ENCODE measurements around the gene SEPTIN10.

SEPTIN10 gene

DNA sequence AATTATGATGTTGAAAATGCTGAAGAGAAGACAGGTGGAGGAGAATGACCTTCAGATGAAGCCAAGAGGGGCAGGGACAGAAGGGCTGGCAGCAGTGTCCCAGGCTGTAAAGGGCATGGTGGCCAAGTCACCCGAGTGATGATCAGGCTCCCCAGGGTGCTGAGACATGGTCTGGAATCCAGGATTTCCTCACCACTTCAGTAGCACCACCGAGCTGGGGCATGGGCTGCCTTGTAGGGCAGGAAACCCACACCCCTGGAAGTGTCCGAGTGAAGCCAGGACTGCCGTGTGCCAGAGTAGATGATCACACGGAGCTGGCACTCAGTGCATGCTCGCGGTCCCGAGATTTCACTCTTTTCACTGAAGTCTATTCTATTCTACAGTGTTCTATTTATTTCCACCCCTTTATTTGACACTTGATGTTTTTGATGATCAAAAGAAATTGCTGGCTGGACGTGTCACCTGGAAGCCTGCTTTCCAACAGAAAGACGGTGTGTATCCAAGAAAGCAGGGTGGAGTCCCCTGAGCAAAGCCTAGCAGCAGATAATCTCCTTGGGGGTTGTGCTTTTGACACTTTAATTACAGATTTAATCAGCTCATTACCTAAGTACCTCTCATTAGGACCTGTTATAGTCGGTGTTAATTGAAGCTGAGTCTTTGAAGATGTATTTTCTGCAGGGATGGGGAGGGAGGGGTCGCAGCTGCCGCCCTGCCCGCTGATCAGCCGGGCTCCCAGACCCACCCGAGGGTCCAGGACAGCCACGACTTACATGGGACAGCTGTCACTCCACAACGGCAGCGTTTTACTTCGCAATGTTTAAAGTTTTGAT, 92.3 kb downstream of the SEPTIN10 start:
- no peak for DNase-seq (ENCODE audit: low spot score)

DNA sequence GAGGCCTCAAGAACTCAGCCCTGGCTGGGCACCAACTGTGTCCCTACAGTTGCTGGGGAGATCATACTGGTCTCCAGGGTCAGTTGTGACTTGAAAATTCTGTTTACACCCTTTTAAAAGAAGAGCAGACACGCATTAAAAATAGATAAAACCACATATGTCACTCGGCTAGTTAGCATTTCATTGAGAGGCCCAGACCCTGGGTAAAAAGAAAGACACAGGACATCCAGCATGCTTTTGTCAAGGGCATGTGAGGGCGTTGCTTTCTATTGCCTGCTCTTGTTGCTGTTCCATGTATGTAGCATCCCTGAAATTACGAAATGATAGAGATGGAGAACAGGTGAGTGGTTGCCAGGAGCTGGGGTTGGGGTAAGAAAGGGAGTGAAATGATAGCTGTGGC, 94.3 kb downstream of the SEPTIN10 start:
- no peak for DNase-seq (ENCODE audit: low spot score)

DNA sequence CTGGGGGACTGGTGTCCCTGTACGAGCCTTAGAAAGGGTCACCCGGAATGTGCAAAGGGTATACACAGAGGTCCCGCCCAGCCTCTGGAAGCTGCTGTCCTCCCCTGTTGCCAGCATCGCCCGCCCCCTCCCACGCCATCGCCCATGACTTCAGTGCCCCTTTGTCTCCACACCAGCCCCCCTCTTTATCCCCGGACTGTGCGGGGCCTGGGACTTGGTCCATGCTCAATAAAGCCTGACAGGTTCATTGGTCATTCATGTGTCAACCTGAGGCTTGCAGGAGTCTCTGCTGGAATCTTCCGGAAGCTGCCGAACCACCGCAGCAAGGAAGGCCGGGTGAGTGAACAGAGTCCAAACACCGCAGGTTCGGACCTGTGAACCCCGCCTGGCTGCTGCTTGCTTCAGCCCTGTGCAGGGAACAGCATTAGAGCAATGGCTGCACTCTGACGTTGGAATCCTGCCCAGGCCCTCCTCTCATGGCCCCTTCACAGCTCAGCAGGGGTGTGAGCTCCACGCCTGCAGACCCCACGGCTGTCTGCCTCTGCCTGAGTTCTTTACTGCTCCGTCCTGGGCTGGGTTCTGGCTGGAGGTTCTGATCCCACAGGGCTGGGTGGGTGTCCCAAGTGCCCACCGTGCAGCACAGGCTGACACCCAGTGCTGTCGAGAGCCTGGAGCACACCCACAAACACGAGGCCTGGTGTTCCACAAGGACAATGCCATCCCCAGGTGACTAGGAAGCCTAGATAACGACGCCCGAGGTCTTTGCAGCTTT, 96.5 kb downstream of the SEPTIN10 start:
- DNase-seq (ENCODE audit: low spot score): no peak

DNA sequence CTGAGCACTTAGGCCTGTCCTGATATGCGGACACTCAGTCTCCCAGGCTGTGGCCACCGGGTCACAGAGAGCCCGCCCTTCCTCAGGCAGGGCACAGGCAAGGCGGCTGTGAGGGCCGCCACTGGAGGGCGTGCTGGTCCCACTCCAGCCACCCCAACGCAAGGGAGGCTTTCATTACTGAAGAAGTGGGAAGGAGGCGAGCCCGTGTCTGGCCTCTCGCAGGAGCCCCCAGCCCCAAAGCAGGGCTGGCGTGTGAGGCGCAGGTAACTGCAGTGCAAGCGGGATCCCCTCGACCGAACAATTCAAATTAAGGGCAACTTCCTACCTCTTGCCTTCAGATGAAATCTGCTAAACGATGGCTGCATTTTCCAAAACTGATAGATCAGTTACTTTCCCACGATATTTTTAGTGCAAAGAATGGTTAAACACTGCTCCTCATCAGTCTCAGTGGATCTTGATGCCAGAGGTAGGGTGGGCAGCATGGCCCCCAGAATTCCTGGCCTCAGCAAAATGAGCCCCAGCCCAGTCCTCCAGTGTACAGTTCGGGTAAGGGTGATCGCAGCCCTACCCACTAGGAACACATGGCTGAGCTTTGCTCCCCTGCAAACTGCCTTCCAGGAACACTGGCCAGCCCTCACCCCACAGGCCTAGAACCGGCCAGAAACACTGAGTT, 97.2 kb downstream of the SEPTIN10 start:
- DNase-seq (ENCODE audit: low spot score): peak; percentile 72

DNA sequence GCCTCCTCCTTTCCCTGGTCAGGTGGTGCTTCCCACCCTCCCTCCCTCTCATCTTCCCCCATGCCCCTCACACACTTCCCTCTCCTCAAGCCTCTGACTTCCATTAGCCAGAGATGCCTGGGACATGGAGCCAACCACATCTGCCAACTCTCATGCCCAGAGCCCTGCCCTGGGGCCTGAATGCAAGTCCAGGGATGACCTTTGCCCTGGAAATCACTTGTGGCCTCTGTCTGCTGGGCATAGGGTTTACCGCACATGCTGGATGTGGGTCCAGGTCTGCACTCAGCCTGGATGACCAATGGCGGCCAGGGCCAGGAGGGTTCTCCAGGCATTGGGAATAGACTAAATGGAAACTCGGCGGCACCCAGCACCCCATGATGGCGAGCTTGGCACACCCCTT, 98.9 kb downstream of the SEPTIN10 start:
- DNase-seq (ENCODE audit: low spot score): no peak

DNA sequence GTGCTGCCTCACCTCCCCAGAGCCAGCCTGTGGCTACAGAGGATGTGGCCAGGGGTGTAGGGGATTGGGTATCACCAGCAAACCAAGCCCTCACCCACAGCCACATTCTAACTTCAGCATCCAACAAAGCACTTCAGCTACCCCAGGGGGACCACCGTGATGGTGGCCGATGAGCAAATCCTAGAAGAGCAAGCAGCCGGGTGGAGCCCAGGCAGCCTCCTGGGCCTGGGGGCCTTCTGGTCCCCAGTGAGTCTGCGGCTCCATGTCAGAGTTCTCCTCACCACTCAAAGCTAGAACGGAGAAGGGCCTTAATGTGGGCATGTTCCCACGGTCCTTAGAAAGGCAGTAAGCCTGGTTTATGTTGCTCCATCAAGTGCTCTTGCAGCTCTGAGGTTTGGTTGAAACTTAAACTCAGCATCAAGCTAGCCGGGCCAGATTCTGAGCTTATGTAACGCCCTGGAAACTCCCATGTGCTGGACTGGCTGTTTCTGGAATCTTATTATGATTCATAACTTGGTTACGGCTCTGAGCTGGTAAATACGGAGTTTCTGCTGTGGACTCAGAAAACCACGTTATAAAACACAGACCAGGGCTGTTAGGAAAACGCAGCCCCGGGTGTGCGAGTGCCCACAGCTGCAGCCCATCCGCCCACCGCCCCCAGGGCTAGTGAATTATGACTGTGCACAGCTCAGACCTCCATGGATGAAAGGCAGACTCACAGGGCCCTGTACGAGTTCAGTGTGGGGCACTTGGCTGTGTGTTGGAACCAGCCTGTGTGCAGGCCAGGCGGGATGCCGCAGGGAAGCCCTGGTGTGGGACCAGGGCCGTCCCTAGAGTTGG, 99.8 kb downstream of the SEPTIN10 start:
- DNase-seq (ENCODE audit: low spot score): peak; percentile 93

DNA sequence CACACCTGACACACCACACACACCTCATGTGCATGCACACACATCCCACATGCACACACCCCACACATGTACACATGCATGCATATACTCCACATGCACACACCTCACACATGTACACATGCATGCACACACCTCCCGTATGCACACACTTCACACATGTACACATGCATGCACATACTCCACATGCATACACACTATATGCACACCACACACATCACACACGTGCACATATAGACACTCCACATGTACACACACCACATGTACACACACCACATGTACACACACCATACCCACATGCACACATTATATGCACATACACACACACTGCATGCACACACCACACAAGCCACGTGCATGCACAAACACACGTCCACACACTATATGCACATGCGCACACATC, 100.5 kb downstream of the SEPTIN10 start:
- no peak for DNase-seq (ENCODE audit: low spot score)

DNA sequence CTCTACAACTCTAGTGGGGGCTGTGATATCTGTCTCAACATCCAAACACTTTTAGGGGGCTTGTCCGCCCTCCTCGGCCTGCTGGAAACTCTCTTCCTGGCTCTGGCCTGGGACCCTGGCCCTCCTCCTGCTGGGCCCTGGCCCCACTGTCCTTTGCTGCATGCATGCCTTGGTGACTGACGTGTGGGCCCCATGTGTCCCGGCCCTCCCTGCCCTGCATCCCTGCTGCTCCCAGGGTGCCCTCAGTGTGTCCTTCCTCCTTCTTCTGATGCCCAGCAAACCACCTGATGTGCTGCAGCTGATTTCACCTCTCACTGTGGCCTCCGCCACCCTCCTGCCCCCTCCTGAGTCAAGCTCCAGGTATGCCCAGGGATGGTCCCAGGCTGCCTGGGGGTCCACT, 101.7 kb downstream of the SEPTIN10 start:
- DNase-seq (ENCODE audit: low spot score): no peak

DNA sequence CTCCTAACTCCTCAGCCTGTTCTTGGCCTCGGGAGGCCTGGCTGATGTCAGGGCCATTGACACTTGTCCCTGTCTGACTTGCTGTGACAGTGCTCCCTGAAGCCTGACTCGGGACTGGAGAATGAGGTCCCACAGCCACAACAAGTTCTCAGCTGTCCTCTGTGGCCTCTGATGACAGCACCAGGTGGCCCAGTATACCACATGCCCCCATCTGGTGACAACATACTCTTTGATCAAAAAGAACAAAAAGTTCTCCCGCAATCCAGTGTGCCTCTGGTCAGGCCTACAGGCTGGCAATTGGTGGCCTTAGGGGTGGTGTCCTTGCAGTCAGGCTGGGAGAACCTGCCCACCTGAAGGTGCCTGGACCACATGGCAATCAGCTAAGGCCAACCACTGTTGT, 102.6 kb downstream of the SEPTIN10 start:
- DNase-seq (ENCODE audit: low spot score): no peak

DNA sequence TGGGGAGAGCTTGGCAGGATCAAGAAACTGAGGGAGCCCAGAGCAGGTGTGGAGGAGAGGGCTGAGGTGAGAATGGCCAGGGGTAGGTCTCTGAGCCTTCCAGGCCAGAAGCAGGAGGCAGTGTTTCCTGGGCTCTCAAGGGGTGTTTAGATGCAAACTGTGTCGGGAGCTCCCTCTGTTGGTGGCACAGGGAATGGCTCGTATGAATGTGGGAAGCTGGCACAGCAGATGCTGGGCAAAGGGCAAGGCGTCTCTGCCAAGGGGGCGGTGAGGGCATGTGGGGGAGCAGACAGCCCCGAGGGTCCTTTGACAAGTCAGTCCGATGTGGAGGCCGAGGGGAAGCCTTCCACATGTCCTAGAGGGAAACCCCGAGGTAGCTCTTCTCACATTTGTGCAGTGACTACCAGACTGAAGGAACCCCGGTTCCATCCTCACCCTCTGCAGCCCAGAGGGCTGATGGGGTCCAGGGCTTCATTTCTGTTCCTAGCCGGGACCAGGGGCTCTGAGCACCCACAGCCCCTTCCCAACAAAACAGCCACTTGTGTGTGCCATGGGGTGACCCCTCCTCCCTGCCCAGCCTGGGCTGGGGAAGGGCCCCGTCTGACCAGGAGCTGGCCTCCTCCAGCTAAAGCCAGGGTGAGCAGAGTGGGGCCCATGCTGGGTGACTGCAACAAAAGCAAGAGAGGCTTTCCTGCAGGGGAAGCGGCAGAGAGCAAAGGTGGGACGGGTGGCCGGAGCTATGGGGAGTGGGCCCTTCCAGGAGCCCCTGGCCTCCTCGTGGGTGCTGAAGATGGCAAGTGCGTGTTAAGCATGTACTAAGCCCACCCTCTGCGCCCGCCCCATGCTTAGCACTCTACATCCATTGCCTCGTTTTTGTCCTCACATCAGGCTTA, 103.4 kb downstream of the SEPTIN10 start:
- DNase-seq (ENCODE audit: low spot score): peak; percentile 90

DNA sequence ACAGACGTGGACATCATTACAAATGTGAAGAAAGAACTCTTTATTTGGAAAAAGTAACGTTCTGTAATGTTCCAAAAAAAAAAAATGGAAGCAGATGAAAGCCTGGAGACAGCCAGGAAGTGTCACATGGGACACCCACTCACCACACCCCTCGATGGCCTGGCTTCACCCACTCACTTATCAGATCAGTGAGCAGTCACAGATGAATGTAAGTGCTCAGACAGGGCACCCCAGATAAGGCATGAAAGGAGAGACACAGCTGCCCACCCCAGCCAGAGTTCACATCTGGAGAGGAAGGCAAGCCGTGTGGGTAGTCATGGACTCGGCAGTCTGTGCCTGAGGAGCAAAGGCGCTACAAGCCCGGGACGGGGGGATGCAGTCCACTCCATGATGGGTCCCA, 105.2 kb downstream of the SEPTIN10 start:
- DNase-seq (ENCODE audit: low spot score): no peak

DNA sequence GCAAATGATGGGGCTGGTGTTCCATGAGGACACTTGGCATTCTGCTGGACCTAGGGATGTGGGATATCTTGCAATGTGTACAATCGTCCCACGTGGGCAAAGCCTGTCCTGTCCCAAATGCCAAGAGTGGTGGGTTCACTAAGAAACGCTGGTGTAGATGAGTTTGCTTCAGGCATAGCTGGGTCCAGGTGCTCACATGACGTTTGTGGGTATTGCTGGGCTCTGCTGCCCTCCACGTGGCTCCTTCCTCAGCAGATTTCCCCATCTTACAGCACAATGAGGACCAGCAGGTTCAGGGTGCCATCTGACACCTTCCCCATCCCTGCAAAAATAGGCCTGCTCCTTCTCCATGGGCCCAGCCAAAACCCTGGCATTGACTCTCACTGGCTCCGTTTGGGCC, 105.9 kb downstream of the SEPTIN10 start:
- DNase-seq (ENCODE audit: low spot score): no peak

DNA sequence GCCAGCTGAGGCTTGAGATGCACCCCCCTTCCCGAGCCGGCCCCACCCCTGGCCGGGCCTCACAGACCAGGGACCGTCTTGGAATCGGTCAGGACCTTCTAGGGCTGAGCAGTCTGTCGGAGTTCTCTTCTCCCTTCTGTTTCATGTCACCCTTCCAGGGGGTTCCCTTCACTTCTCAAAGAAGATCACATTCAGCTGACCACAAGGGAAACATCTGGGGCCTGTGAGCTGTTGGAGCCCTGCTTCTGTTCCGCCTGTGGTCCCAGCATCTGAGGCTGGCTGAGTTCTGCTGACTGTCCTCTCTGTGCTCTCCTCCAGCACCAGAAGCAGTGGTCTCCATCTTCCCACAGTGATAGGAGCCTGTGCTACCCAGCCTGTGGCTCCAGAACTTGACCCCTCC, 106.5 kb downstream of the SEPTIN10 start:
- DNase-seq (ENCODE audit: low spot score): no peak

DNA sequence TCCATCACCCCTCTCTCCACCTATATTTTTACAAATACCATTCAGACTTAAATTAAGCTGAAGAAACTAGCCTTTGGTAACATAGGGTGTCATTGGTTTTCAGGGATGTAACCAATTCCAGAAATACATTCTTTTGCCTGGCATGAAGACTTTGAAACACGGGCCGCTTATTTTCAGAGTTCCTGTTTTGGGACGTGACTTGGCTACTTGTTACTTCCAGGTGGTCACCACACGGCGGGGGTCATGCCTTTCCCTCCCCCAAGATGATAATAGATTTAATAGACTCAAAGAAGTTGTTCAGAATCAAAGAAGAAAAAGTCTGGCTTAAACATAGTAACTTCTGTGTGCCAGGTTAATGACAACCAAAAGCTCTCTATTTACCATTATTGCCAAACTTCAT, 110.6 kb downstream of the SEPTIN10 start:
- DNase-seq (ENCODE audit: low spot score): no peak

DNA sequence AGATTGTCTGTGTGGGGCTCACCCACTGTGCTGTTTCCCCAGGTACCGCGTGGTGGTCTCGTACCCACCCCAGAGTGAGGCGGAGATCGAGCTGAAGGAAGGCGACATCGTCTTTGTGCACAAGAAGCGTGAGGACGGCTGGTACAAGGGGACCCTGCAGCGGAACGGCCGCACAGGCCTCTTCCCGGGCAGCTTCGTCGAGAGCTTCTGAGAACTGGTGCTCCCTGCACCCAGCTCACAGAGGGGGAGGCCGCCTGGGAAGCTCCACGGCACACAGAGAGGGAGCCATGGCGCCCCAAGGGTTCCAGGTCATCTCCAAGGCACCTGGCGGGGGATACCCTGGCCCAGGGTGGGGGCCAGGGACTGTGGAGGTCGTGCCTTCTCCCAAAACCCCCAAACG, 112.3 kb downstream of the SEPTIN10 start:
- no peak for DNase-seq (ENCODE audit: low spot score)

DNA sequence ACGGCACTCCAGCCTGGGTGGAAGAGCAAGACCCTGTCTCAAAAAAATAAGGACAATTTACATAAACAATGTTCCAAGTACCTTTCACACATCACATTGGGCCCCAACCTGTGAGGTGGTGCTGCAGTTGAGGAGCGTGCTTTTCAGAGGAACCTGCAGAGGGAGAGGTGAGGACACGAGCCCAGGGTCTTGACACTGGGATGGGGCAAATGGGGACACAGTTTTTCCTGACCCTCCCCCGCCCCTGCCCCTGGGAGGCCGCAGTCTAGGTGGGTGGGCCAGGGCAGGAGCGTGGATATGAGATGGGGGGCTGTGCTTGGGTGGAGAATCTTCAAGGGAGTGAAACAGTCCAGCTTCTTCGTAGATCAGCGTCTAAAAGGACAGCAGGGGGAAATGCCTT, 112.9 kb downstream of the SEPTIN10 start:
- no peak for DNase-seq (ENCODE audit: low spot score)

DNA sequence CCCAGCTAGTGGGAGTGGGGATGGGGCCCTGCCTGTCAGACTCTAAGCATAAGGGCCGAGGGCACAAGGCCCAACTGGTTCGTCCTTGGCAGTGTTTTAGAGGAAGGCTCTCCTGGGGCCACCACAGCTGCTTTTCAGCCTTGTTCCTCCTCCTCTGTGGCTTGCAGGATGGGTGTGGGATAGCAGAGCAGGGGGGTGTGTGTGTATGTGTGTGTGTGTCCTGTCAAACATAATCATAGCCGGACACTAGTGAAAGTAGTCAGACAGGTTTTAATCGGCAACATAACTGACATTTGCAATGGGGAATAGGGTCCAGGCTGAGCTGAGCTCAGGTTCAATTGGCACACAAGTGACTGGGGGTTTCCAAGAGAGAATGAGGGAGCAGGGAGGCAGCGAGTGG, 114.2 kb downstream of the SEPTIN10 start:
- DNase-seq (ENCODE audit: low spot score): no peak

DNA sequence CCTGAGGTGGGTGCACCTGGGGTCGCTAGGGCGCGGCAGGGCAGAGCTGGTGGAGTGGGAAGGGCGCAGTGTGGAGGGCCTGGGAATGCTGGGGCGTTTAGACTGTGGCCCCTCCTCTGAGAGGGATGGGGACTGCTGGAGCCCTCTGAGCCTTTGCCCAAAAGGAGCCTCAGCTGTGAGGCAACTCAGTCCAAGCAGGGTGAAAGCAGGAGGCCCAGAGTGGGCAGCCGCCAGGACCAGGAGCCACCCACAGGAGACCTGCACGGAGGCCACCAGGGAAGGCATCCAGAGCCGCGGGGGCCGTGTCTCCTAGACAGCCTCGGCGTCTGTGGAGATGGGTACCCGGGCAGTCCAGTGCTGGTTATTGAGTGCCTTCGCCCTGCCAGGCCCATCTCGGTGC, 114.9 kb downstream of the SEPTIN10 start:
- no peak for DNase-seq (ENCODE audit: low spot score)

DNA sequence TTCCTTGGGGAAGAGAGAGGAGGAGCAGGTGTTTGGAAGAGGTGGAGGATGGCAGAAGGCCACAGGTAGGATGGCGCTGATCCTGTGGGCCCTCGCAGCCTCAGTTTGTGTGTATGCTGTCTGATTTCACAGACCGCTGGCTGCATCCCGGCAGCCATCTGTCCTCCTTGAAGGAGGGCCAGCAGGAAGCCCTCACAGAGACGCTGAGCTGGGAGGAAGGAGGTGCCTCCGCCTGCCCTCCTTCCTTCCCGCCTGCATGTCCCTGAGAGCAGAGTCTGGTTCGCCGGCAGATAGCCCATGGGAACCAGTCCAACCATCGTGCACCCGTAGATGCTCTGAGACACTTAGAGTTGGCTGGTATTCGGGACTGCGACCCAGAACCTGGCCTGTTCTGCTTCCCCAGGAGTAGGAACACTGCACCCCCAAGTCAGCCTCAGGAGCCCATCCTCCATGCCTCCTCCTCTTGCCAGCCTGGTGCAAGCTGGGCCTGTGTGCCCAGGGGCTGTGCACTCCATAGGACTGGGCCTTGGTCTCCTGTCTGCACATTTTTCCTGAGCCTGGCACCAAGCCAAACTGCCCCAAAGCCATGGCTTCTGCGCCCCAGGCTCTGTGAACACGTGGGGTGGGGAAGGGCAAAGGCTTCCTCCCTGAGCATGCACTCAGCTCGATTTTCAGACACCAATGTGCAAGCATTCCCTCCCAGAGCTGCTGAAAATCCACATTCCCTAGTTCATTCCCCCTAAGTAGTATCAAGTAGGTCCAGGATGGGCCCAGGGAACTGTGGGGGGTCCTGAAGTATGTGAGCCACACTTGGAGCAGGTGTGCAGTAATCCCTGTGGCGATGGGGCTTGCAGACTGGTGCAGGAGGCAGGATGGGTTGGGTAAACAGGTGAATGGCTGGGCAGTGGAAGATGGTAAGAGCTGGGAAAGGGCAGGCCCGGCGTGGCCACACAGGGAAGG, 115.6 kb downstream of the SEPTIN10 start:
- DNase-seq (ENCODE audit: low spot score): peak; percentile 62

DNA sequence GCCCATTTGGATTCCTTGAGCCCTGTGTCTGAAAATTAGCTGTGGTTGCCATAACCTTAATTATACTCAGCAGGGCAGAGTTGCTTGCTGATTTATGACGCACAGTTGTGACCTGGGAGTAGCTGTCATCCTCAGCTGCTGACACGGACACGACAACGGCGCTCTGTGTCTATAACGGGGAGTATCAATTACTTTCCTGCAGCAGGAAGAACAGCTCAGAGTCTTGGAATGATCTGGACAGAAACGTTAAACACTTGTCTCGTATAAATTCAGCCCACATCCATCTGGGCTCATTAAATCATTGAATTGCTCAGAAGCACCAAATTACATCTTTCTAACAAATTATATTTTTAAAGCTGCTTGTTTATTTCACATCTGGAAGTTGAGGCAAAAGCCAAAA, 116.3 kb downstream of the SEPTIN10 start:
- peak; percentile 87 for DNase-seq (ENCODE audit: low spot score)
